ENCODE measurements around the gene GNG13. TPM values are rescaled to one million over a fixed set of nuclear protein-coding genes. Genes with fewer than 3 reads are reported as not detected.

The GNG13 gene
- total and polyA plus RNA-seq, 2 experiments from 2014 or later = 0.29 TPM; not detected in 1

GRCh38 chr16:760545-761343, 39.8 kb downstream of the GNG13 start, which contains the start of gene MSLN (continued):
- TF ChIP-seq ZNF462 (CRISPR knock-in tag; IDR thresholded peaks at IDR 0.05) (no peak), JUNB (IDR thresholded peaks at IDR 0.05; ENCODE audit: unreplicated experiment) (no peak), REST (IDR thresholded peaks at IDR 0.05; ENCODE audit: unreplicated experiment) (no peak), STAT1 (IDR thresholded peaks at IDR 0.05; ENCODE audit: unreplicated experiment) (no peak), CTCF (conservative IDR thresholded peaks at IDR 0.05; ENCODE audit: low read depth in 2 of 2) (no peak), CREB1 (CRISPR knock-in tag; IDR thresholded peaks at IDR 0.05; ENCODE audit: low read depth) (no peak)
